DOHH2 (cell line): ENCODE measurements around the gene STMND1.

Experiments
- H3F3A ChIP-seq: fragments of 200-600 bp; sonication (generic), shearing (Covaris generic); 2 replicates; pipeline ENCODE4 v1.6.0; 2016; ENCODE audit warnings: antibody characterized with exemption, mild to moderate bottlenecking; ENCODE audit not compliant: control insufficient read depth, insufficient read depth
- H3K27ac ChIP-seq: fragments of 200-600 bp; sonication (generic); 2 replicates; pipeline ENCODE4 v1.5.1; 2014; ENCODE audit warnings: low read depth, mild to moderate bottlenecking, low read length, moderate library complexity
- H3K27me3 ChIP-seq: fragments of 200-600 bp; sonication (generic); 2 replicates; pipeline ENCODE4 v1.6.1; 2014; ENCODE audit warnings: mild to moderate bottlenecking, low read length, mixed read lengths; ENCODE audit not compliant: control insufficient read depth
- H3K36me3 ChIP-seq: fragments of 200-600 bp; sonication (generic); 2 replicates; pipeline ENCODE4 v1.6.1; 2014; ENCODE audit warnings: mild to moderate bottlenecking, low read length, moderate library complexity, mixed read lengths; ENCODE audit not compliant: control insufficient read depth
- H3K4me1 ChIP-seq: fragments of 200-600 bp; sonication (generic); 2 replicates; pipeline ENCODE4 v1.6.1; 2014; ENCODE audit warnings: mild to moderate bottlenecking, low read length, mixed read lengths; ENCODE audit not compliant: control insufficient read depth
- H3K4me2 ChIP-seq: fragments of 200-600 bp; sonication (generic); 2 replicates; pipeline ENCODE4 v1.6.0; 2014; ENCODE audit warnings: mild to moderate bottlenecking, low read length, moderate library complexity
- H3K4me3 ChIP-seq: fragments of 200-600 bp; sonication (generic); 2 replicates; pipeline ENCODE4 v1.5.1; 2014; ENCODE audit warnings: mild to moderate bottlenecking, low read length, mixed read lengths
- H3K79me2 ChIP-seq: fragments of 200-600 bp; sonication (generic); 2 replicates; pipeline ENCODE4 v1.6.1; 2014; ENCODE audit warnings: mild to moderate bottlenecking, low read length, mixed read lengths; ENCODE audit not compliant: control insufficient read depth
- H3K9me2 ChIP-seq: fragments of 200-600 bp; sonication (generic); replicated peaks from 2 replicates; pipeline ENCODE4 v1.6.1; 2014; ENCODE audit warnings: mild to moderate bottlenecking, low read length, mixed read lengths; ENCODE audit not compliant: control insufficient read depth
- H3K9me3 ChIP-seq: fragments of 200-600 bp; sonication (generic); 2 replicates; pipeline ENCODE4 v1.6.1; 2014; ENCODE audit warnings: antibody characterized with exemption, low read length, mixed read lengths; ENCODE audit not compliant: control insufficient read depth, insufficient read depth
- H4K20me1 ChIP-seq: fragments of 200-600 bp; sonication (generic); 2 replicates; pipeline ENCODE4 v1.6.0; 2014; ENCODE audit warnings: low read depth, mild to moderate bottlenecking, antibody characterized with exemption, low read length, moderate library complexity; ENCODE audit not compliant: control insufficient read depth, insufficient read depth
- CTCF ChIP-seq: fragments of 200-600 bp; sonication (generic); IDR thresholded peaks from one replicate; pipeline ENCODE4 v1.5.1; 2014; ENCODE audit warnings: antibody characterized with exemption, mild to moderate bottlenecking, low read depth, low read length; ENCODE audit not compliant: poor library complexity, severe bottlenecking
- EZH2phosphoT487 ChIP-seq: fragments of 200-600 bp; sonication (generic); IDR thresholded peaks from 2 replicates; pipeline ENCODE4 v1.6.1; 2017; ENCODE audit warnings: borderline replicate concordance, mild to moderate bottlenecking, antibody characterized with exemption, low read length, moderate library complexity, mixed read lengths

STMND1 gene

GRCh38 chr6:17149571-17149970 lies 47.7 kb downstream of the STMND1 start:
- H3K36me3 ChIP-seq, result no peaks in the 10 kb centered on the region
- no peak overlapping the region for H3K27ac ChIP-seq
- H3K9me2 ChIP-seq, result no peaks in the 10 kb centered on the region
- H3F3A ChIP-seq, result no peaks in the 10 kb centered on the region
- no peaks in the 10 kb centered on the region for H4K20me1 ChIP-seq
- TF ChIP-seq CTCF (no peak), EZH2phosphoT487 (no peak)
- H3K4me3 ChIP-seq, result no peak overlapping the region
- H3K27me3 ChIP-seq, result no peaks in the 10 kb centered on the region
- no peaks in the 10 kb centered on the region for H3K4me1 ChIP-seq
- H3K9me3 ChIP-seq, result peaks cover 3% of the 10 kb centered on the region; the same call in 1 of the 2 replicates
- no peak overlapping the region for H3K4me2 ChIP-seq
- no peaks in the 10 kb centered on the region for H3K79me2 ChIP-seq

DNA sequence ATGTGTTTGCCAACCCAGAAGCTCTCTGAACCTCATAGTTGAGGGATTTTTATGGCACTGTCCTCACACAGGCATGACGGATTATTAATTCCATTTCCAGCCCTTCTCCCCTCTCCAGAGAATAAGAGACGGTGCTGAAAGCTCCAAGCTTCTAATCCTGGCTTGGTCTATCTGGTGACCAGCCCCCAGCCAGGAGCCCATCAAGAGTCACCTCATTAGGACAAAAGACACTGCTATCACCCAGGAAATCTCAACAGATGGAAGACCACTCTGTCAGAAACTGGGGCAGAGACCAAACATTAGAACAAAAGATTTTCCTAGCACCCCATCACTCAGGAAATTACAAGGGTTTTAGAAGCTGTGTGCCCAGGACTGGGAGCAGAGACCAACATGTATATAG lies 48.2 kb downstream of the STMND1 start:
- Histone ChIP-seq H3K9me3 (peaks cover 3% of the 10 kb centered on the region; the same call in 1 of the 2 replicates), H3K36me3 (no peaks in the 10 kb centered on the region), H3K4me3 (no peak overlapping the region), H3K27ac (no peak overlapping the region), H3K27me3 (no peaks in the 10 kb centered on the region), H3K4me1 (no peaks in the 10 kb centered on the region), H3F3A (no peaks in the 10 kb centered on the region), H3K79me2 (no peaks in the 10 kb centered on the region), H3K4me2 (no peak overlapping the region), H4K20me1 (no peaks in the 10 kb centered on the region), H3K9me2 (no peaks in the 10 kb centered on the region)
- TF ChIP-seq CTCF, result no peak
- TF ChIP-seq EZH2phosphoT487, result no peak

DNA sequence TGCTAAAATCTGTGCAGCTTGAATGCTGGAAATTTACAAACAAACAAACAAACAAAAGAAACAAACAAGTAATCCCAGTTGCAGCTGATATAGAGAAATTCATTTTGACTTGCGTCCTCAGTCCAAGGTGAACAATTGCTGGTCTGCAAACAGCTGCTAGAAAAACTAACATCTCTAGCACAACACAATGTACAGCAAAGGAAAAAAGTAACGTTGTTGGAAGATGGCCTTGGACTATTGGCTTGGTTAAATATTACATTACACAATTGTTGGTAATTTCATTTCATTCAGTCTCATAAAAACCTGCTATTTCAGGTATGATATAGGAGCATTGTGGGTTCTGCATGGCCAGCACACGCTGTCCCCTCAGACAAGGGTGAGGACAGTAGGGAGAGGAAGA lies 50.0 kb downstream of the STMND1 start:
- Histone ChIP-seq H4K20me1 (no peaks in the 10 kb centered on the region), H3K36me3 (no peaks in the 10 kb centered on the region), H3K4me3 (no peak overlapping the region), H3K4me2 (no peak overlapping the region), H3K4me1 (no peaks in the 10 kb centered on the region), H3K9me3 (peaks cover 3% of the 10 kb centered on the region; the same call in 1 of the 2 replicates), H3K79me2 (no peaks in the 10 kb centered on the region), H3K9me2 (no peaks in the 10 kb centered on the region), H3F3A (no peaks in the 10 kb centered on the region), H3K27ac (no peak overlapping the region), H3K27me3 (no peaks in the 10 kb centered on the region)
- TF ChIP-seq CTCF, result no peak
- no peak for TF ChIP-seq EZH2phosphoT487
